ENCODE results near the gene ARHGAP42. TPM values are rescaled to one million over a fixed set of nuclear protein-coding genes. Genes with fewer than 3 reads are reported as not detected.

ARHGAP42 gene
- total and polyA plus RNA-seq, 2 of the 13 experiments (the other 11 are each of a cell fraction or from before 2014, with no cell fraction given), result 2.5 to 4.3 TPM

GRCh38 chr11:100961633-100962032 is 274.5 kb downstream of the ARHGAP42 start:
- Histone ChIP-seq H3K4me3 (replicated peaks in 1 of 3; ENCODE audit: insufficient read depth in 1 of 3, low read depth in 2 of 3, low read length in 3 of 3) (no peak overlapping the region), H3K9ac (ENCODE audit: insufficient read depth, low read depth, low read length) (no peak overlapping the region), H2AFZ (ENCODE audit: low read length) (no peak overlapping the region), H3K79me2 (ENCODE audit: insufficient read depth, low read length) (no peaks in the 10 kb centered on the region), H3K27ac (ENCODE audit: extremely low read length, insufficient read depth, low read length) (no peak overlapping the region), H3K4me2 (ENCODE audit: low read depth, low read length) (no peak overlapping the region), H3K27me3 (ENCODE audit: control insufficient read depth in 1 of 2, insufficient read depth in 2 of 2, low read length in 2 of 2) (no peaks in the 10 kb centered on the region), H3K9me3 (ENCODE audit: low read length) (no peaks in the 10 kb centered on the region), H3K4me1 (ENCODE audit: insufficient read depth, low read length) (no peaks in the 10 kb centered on the region), H4K20me1 (ENCODE audit: insufficient read depth, low read length) (no peaks in the 10 kb centered on the region), H3K36me3 (replicated peaks in 1 of 2; ENCODE audit: control insufficient read depth in 1 of 2, insufficient read depth in 2 of 2, low read length in 2 of 2) (no peaks in the 10 kb centered on the region)
- ChIA-PET POLR2A (no interaction called here), CTCF (ENCODE audit: low intra/inter-chr PET ratio, low total read pairs) (no interaction called here)
- no TSS peak for BruUV-seq (replicated peaks)
- DNase-seq (ENCODE audit: low spot score) (no peak), FAIRE-seq (no peak), ATAC-seq (no peak)
- in situ Hi-C loops (cut with HindIII; ENCODE audit: extremely low pct_ligation_motif_present, low pct_unique_long_range_greater_than_20kb), result no loop called here
- intact Hi-C loops (cut with micrococcal nuclease; ENCODE audit: unreplicated experiment), result no loop called here
- 53% methylated on average over 2 of the region's 2 CpGs for WGBS (ENCODE audit: low lambda C conversion rate)
- TF ChIP-seq, protein P1, sequence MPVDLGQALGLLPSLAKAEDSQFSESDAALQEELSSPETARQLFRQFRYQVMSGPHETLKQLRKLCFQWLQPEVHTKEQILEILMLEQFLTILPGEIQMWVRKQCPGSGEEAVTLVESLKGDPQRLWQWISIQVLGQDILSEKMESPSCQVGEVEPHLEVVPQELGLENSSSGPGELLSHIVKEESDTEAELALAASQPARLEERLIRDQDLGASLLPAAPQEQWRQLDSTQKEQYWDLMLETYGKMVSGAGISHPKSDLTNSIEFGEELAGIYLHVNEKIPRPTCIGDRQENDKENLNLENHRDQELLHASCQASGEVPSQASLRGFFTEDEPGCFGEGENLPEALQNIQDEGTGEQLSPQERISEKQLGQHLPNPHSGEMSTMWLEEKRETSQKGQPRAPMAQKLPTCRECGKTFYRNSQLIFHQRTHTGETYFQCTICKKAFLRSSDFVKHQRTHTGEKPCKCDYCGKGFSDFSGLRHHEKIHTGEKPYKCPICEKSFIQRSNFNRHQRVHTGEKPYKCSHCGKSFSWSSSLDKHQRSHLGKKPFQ (CRISPR knock-in tag; IDR thresholded peaks at IDR 0.05; ENCODE audit: insufficient replicate concordance), result no peak
- TF ChIP-seq SCMH1 (CRISPR knock-in tag; IDR thresholded peaks at IDR 0.05; ENCODE audit: borderline replicate concordance) (no peak), ZNF792 (CRISPR knock-in tag; IDR thresholded peaks at IDR 0.05) (no peak), KIAA2018 (CRISPR knock-in tag; IDR thresholded peaks at IDR 0.05; ENCODE audit: borderline replicate concordance) (no peak), SKI (IDR thresholded peaks at IDR 0.05; ENCODE audit: partially characterized antibody) (no peak), ZNF234 (CRISPR knock-in tag; conservative IDR thresholded peaks at IDR 0.05) (no peak), BCL3 (CRISPR knock-in tag; IDR thresholded peaks at IDR 0.05) (no peak), SIN3A (IDR thresholded peaks at IDR 0.05; ENCODE audit: borderline replicate concordance, low read depth, low read length) (no peak), PITX1 (CRISPR knock-in tag; IDR thresholded peaks at IDR 0.05) (no peak), SYNCRIP (IDR thresholded peaks at IDR 0.05; ENCODE audit: insufficient read depth, low read depth, low read length) (no peak)

Data from HepG2 (cell line).